Thoracic aorta (tissue), 2 donors: Measurements from ENCODE around the gene FIGN. TPM values are rescaled to one million over a fixed set of nuclear protein-coding genes. Genes with fewer than 3 reads are reported as not detected.
A peak's percentile ranks its signal among the peaks of the same experiment; 100 is the strongest.

Experiments used
- ATAC-seq: fragments of 150-250 bp; one replicate; pipeline ENCODE4 v1.8.0; 2017; ENCODE audit warnings: low read depth; ENCODE audit not compliant: insufficient number of reproducible peaks, low FRiP score
- DNase-seq: peaks from one replicate; pipeline ENCODE4 v3.0.0-alpha.2; 2020; ENCODE audit warnings: low spot score
- H3K27ac ChIP-seq, 2 donors: fragments of 200-600 bp; sonication (generic); 1 replicate in 1 of 2; 2 replicates in 1 of 2; pipeline ENCODE4 v1.5.1; 2016; ENCODE audit warnings: mild to moderate bottlenecking in 2 of 2, moderate library complexity in 2 of 2
- H3K27me3 ChIP-seq: fragments of 200-600 bp; sonication (generic); replicated peaks from 2 replicates; pipeline ENCODE4 v1.6.0; 2016; ENCODE audit warnings: mild to moderate bottlenecking; ENCODE audit not compliant: insufficient read depth
- H3K36me3 ChIP-seq: fragments of 200-600 bp; sonication (generic); one replicate; pipeline ENCODE4 v1.5.1; 2016
- H3K4me1 ChIP-seq, 2 donors: fragments of 200-600 bp; sonication (generic); 1 replicate in 1 of 2; 2 replicates in 1 of 2; pipeline versions ENCODE4 v1.5.1 to v1.6.0; 2016; ENCODE audit warnings: low read depth in 2 of 2, mild to moderate bottlenecking in 1 of 2; ENCODE audit not compliant: control insufficient read depth in 1 of 2
- H3K4me3 ChIP-seq: fragments of 200-600 bp; sonication (generic); 2 replicates; pipeline ENCODE4 v1.5.1; 2016; ENCODE audit warnings: mild to moderate bottlenecking
- H3K9me3 ChIP-seq: fragments of 200-600 bp; sonication (generic); 2 replicates; pipeline ENCODE4 v1.5.1; 2016
- CTCF ChIP-seq: fragments of 200-600 bp; sonication (generic); IDR thresholded peaks from one replicate; pipeline ENCODE4 v1.5.1; 2019; ENCODE audit warnings: antibody characterized with exemption
- total RNA-seq, 2 donors: library from RNA; depleted of rRNA; stranded (reverse); fragments of >200 nt; gene quantifications; one replicate each; pipeline versions ENCODE4 v1.1.0 to v1.2.3, GENCODE V29; 2016

The FIGN gene
- total RNA-seq, 2 donors from 2014 or later: 10.8 to 21.2 TPM

- ATAC-seq: no peak
Observed at GRCh38 chr2:163682695-163683094, 53.1 kb downstream of the FIGN start.

GRCh38 chr2:163681745-163682144, 54.1 kb downstream of the FIGN start:
- Histone ChIP-seq H3K27ac (peak overlapping the region in 1 of 2 donors; percentile 5), H3K36me3 (no peaks in the 10 kb centered on the region), H3K4me1 (peaks cover 24 to 57% of the 10 kb centered on the region in 2 donors), H3K27me3 (no peaks in the 10 kb centered on the region), H3K9me3 (no peaks in the 10 kb centered on the region), H3K4me3 (peak overlapping the region; percentile 44)
- DNase-seq: no peak
- no peak for TF ChIP-seq CTCF
- ATAC-seq: peak; percentile 27

More at GRCh38 chr2:163682695-163683094, 53.1 kb downstream of the FIGN start:
- Histone ChIP-seq H3K9me3 (no peaks in the 10 kb centered on the region), H3K27me3 (no peaks in the 10 kb centered on the region), H3K4me3 (no peak overlapping the region), H3K4me1 (peaks cover 24 to 65% of the 10 kb centered on the region in 2 donors), H3K36me3 (no peaks in the 10 kb centered on the region), H3K27ac (no peak overlapping the region)
- TF ChIP-seq CTCF: no peak
- no peak for DNase-seq

GRCh38 chr2:163675388-163675787, 60.4 kb downstream of the FIGN start:
- ATAC-seq (no peak), DNase-seq (no peak)
- Histone ChIP-seq H3K9me3 (no peaks in the 10 kb centered on the region), H3K4me3 (no peak overlapping the region), H3K36me3 (no peaks in the 10 kb centered on the region), H3K27ac (no peak overlapping the region), H3K4me1 (peaks cover 0 to 26% of the 10 kb centered on the region in 2 donors), H3K27me3 (no peaks in the 10 kb centered on the region)
- no peak for TF ChIP-seq CTCF

- Histone ChIP-seq H3K36me3 (no peaks in the 10 kb centered on the region), H3K27ac (no peak overlapping the region), H3K27me3 (no peaks in the 10 kb centered on the region), H3K9me3 (no peaks in the 10 kb centered on the region), H3K4me3 (no peak overlapping the region), H3K4me1 (peaks cover 0 to 33% of the 10 kb centered on the region in 2 donors)
- DNase-seq (no peak), ATAC-seq (no peak)
- no peak for TF ChIP-seq CTCF
Observed at GRCh38 chr2:163673522-163673921, 62.3 kb downstream of the FIGN start.

GRCh38 chr2:163670929-163671328, 64.9 kb downstream of the FIGN start:
- ATAC-seq (no peak), DNase-seq (no peak)
- Histone ChIP-seq H3K4me3 (no peak overlapping the region), H3K27me3 (no peaks in the 10 kb centered on the region), H3K27ac (no peak overlapping the region), H3K9me3 (no peaks in the 10 kb centered on the region), H3K4me1 (peaks cover 15 to 53% of the 10 kb centered on the region in 2 donors), H3K36me3 (no peaks in the 10 kb centered on the region)
- TF ChIP-seq CTCF: no peak
